Small intestine (tissue), 7 donors: Measurements from ENCODE around the gene CARS2. TPM values are rescaled to one million over a fixed set of nuclear protein-coding genes. Genes with fewer than 3 reads are reported as not detected.
"Not testable (repeated sequence)": the region's sequence is repeated elsewhere in the genome, so short reads cannot be mapped to it uniquely, and the experiment has no call there.

Experiments
- DNase-seq, 2 donors: peaks; one replicate each; pipeline versions ENCODE4 v3.0.0 to v3.0.0-alpha.2; 2013
- FAIRE-seq: peaks from 2 replicates; lab custom pipeline; 2012; peaks lifted over from hg19 to GRCh38; lab: Jason Lieb, UNC
- H3K27ac ChIP-seq, 3 donors: one replicate each; pipeline ENCODE4 v1.5.1; 2013; ENCODE audit warnings: low read length in 2 of 3, mild to moderate bottlenecking in 2 of 3, control low read depth in 1 of 3, inconsistent platforms in 1 of 3, low read depth in 1 of 3, moderate library complexity in 1 of 3
- H3K27me3 ChIP-seq, 3 donors: one replicate each; pipeline ENCODE4 v1.6.1; 2013; ENCODE audit warnings: low read length in 3 of 3, inconsistent platforms in 1 of 3; ENCODE audit not compliant: control insufficient read depth in 3 of 3, insufficient read depth in 3 of 3
- H3K36me3 ChIP-seq, 3 donors: one replicate each; pipeline ENCODE4 v1.6.1; 2013; ENCODE audit warnings: low read length in 3 of 3, inconsistent platforms in 1 of 3, low read depth in 1 of 3, mild to moderate bottlenecking in 1 of 3, moderate library complexity in 1 of 3; ENCODE audit not compliant: control insufficient read depth in 3 of 3, insufficient read depth in 2 of 3
- H3K4me1 ChIP-seq, 3 donors: one replicate each; pipeline ENCODE4 v1.6.1; 2013; ENCODE audit warnings: low read length in 2 of 3, inconsistent platforms in 1 of 3, low read depth in 1 of 3, mild to moderate bottlenecking in 1 of 3, moderate library complexity in 1 of 3; ENCODE audit not compliant: control insufficient read depth in 3 of 3, insufficient read depth in 2 of 3
- H3K4me3 ChIP-seq, 3 donors: one replicate each; pipeline ENCODE4 v1.5.1; 2013; ENCODE audit warnings: low read length in 3 of 3, control low read depth in 1 of 3, inconsistent platforms in 1 of 3, low read depth in 1 of 3, mild to moderate bottlenecking in 1 of 3, moderate library complexity in 1 of 3
- H3K9me3 ChIP-seq, 2 donors: one replicate each; pipeline ENCODE4 v1.6.1; 2013; ENCODE audit warnings: low read depth in 1 of 2, low read length in 1 of 2; ENCODE audit not compliant: control insufficient read depth in 2 of 2, insufficient read depth in 1 of 2
- WGBS, 3 donors: extraction: QIAGEN DNeasy Blood & Tissue Kit; methylation state at CpG; one replicate each; pipeline ENCODE4 v1.1.7; 2013; 5-methylcytosine and 5-hydroxymethylcytosine counted together
- polyA plus RNA-seq, 4 donors: library from polyadenylated mRNA; stranded (reverse) in 3 of 4; unstranded in 1 of 4; fragments of 200-250 nt in 3 of 4; fragments of 120-200 nt in 1 of 4; gene quantifications; one replicate each; pipeline versions ENCODE4 v1.2.1 to v1.2.3, GENCODE V29; 2013
- donor health status: healthy with polysubstance abuse.
- donor health status: control.
- donor health status: control.
- donor health status: Bipolar disorder and iron deficiency.
- donor health status: healthy.

CARS2 gene
- polyA plus RNA-seq, 4 donors: 69.7 to 107 (median 84.9) TPM

DNA sequence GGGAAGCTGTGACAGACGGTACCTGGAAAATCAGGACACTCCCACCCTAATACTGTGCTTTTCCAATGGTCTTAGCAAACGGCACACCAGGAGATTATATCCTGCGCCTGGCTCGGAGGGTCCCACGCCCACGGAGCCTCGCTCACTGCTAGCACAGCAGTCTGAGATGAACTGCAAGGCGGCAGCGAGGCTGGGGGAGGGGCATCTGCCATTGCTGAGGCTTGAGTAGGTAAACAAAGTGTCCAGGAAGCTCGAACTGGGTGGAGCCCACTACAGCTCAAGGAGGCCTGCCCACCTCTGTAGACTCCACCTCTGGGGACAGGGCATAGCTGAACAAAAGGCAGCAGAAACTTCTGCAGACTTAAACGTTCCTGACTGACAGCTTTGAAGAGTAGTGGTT lies 36.1 kb downstream of the CARS2 start:
- DNase-seq, H3K27ac ChIP-seq, H3K9me3 ChIP-seq, FAIRE-seq, H3K27me3 ChIP-seq, H3K4me3 ChIP-seq, H3K4me1 ChIP-seq: not testable (repeated sequence)
- peaks cover 2 to 37% (median 20%) of the 10 kb centered on the region in 3 donors for H3K36me3 ChIP-seq
- 95 to 97% (median 96%) methylated on average over 11 of the region's 11 CpGs for WGBS, 3 donors

DNA sequence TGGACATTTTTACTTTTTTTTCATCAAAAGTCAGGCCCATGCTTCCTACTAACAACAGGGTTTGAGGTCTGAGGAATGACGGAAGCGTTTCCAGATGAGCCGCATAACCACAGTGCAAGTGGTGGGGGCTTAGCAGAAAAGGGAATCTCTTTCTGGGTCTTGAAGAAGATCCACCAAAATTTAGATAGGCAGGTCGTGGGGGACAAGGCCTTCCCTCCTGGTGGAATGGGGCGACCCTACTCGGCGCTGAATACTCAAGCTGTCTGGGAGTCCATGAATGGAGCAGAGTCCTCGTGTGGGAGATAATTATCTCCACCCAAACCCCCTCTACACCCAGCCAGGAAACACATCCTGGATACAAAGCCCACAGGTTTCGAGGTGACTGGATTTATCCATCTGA lies 36.9 kb downstream of the CARS2 start:
- Histone ChIP-seq H3K4me1 (no peaks in the 10 kb centered on the region), H3K36me3 (peaks cover 2 to 44% (median 23%) of the 10 kb centered on the region in 3 donors), H3K9me3 (peaks cover 0 to 9% of the 10 kb centered on the region in 2 donors), H3K27me3 (no peaks in the 10 kb centered on the region), H3K4me3 (no peak overlapping the region), H3K27ac (no peak overlapping the region)
- WGBS, 3 donors: 91% methylated on average over 9 of the region's 9 CpGs
- no peak for FAIRE-seq
- no peak for DNase-seq

DNA sequence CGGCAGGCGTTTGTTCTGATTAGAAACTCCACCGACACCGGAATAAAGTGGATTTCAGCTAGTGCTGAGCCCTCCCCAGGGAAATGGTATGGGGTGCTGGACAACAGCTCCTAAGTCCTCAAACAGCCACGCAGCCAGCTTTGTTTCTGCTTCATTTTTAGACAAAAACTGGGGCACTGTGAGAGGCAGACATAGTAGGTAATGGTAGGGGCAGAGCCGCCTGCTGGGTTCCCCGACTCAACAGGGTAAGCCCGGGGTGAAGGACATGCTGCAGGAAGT lies 39.7 kb downstream of the CARS2 start:
- Histone ChIP-seq H3K27me3 (no peaks in the 10 kb centered on the region), H3K9me3 (peaks cover 0 to 23% of the 10 kb centered on the region in 2 donors), H3K4me3 (no peak overlapping the region), H3K36me3 (peaks cover 11 to 64% (median 33%) of the 10 kb centered on the region in 3 donors), H3K27ac (peak overlapping the region in 1 of 3 donors; percentile 33), H3K4me1 (no peaks in the 10 kb centered on the region)
- 84 to 94% (median 93%) methylated on average over 8 of the region's 8 CpGs for WGBS, 3 donors
- FAIRE-seq (no peak), DNase-seq (no peak)

DNA sequence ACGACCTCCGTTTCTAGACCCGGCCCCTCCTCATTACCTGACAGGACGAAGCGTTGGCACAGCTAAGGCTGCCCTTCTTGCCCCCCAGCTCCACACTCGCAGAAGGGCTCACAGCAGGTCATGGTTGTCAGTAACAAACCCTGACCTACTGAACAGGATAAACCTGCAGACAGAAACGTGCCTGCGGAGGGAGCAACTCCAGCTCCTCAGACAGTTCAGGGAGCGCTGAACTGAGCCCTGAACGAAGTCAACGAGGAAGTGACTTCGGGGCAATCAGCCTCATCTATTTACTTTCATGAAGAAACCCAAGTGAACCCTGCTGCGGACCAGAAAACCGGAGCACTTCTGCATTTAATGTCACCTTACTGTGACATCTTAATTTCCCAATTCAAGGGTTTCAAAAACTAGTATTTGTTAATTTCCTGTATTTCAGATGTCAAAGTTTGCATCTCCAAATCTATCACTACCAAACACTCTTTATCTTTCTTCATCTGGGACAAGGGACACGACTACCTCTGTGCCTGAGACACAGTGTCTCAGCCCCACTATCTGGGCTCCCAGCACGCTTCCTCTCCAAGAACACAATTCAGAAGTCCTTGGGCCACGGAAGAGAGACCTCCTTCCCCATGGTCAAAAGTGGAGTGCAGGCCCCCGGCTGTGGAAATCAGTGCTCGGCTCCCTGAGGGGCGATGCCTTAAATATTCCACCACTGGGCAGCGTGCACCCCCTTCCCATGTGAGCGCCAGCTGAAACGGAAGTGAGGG lies 40.2 kb downstream of the CARS2 start:
- Histone ChIP-seq H3K4me1 (no peaks in the 10 kb centered on the region), H3K4me3 (no peak overlapping the region), H3K27ac (peak overlapping the region in 1 of 3 donors; percentile 33), H3K36me3 (peaks cover 11 to 64% (median 35%) of the 10 kb centered on the region in 3 donors), H3K9me3 (peaks cover 0 to 24% of the 10 kb centered on the region in 2 donors), H3K27me3 (no peaks in the 10 kb centered on the region)
- 86 to 89% (median 87%) methylated on average over 23 of the region's 23 CpGs for WGBS, 3 donors
- no peak for FAIRE-seq
- DNase-seq: no peak

DNA sequence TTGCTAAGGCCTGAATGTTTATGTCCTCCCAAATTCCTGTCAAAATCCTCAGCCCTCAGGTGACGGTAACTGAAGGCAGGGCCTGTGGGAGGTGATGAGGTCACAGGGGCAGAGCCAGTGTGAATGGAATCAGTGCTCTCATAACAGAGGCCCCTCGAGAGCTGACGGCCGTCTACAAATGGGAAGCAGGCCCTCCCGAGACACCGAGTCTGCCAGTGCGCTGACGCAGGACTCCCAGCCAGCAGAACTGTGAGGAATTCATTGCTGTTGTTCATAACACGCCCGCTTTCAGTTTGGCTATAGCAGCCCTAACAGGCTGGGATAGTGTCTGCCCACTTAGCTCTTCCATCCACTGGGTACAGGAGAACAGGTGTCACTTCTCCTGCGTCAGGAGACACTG lies 41.2 kb downstream of the CARS2 start:
- 86 to 96% (median 92%) methylated on average over 11 of the region's 11 CpGs for WGBS, 3 donors
- Histone ChIP-seq H3K36me3 (peaks cover 11 to 58% (median 35%) of the 10 kb centered on the region in 3 donors), H3K4me3 (no peak overlapping the region), H3K4me1 (no peaks in the 10 kb centered on the region), H3K9me3 (peaks cover 0 to 23% of the 10 kb centered on the region in 2 donors), H3K27me3 (no peaks in the 10 kb centered on the region), H3K27ac (no peak overlapping the region)
- DNase-seq (no peak), FAIRE-seq (no peak)

DNA sequence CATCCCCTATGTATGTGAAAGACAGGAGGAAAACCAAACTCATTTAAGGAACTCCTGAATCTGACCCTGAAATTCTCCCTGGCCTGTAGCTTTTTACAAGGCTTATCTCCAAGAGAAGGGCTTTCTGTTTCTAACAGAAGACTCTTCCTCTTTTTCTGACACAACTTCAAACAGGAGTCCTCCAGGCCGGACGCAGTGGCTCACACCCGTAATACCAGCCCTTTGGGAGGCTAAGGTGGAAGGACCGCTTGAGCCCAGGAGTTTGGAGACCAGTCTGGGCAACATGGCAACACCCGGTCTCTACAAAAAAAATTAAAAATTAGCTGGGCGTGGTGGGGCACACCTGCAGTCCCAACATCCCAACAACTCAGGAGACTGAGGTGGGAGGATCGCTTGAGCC lies 41.9 kb downstream of the CARS2 start:
- no peaks in the 10 kb centered on the region for H3K4me1 ChIP-seq
- H3K9me3 ChIP-seq: peaks cover 0 to 22% of the 10 kb centered on the region in 2 donors
- FAIRE-seq (no peak), DNase-seq (no peak)
- H3K27ac ChIP-seq: peak overlapping the region in 1 of 3 donors; percentile 30
- 93 to 98% (median 95%) methylated on average over 7 of the region's 7 CpGs for WGBS, 3 donors
- no peaks in the 10 kb centered on the region for H3K27me3 ChIP-seq
- H3K4me3 ChIP-seq: no peak overlapping the region
- peaks cover 11 to 54% (median 33%) of the 10 kb centered on the region in 3 donors for H3K36me3 ChIP-seq

DNA sequence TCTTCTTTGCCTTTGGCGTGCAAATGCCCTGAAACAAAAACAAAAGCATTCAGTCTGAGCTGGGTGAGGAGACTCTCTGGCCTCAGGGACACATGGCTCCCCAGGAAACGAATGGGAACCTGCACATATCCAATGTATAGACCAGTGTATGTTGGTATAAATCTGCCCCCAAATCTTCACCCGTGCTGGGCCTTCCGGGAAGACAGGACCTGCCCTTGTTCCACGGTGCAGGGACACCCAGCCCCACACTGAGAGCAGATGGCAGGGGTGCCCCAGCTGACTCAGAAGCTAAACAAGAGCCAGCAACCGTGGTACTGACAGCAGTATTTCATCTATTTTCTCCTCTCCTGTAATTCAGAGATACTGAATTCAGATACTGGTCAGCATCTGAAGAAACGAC lies 42.4 kb downstream of the CARS2 start:
- H3K9me3 ChIP-seq: peaks cover 0 to 23% of the 10 kb centered on the region in 2 donors
- no peaks in the 10 kb centered on the region for H3K4me1 ChIP-seq
- 79 to 83% (median 82%) methylated on average over 7 of the region's 7 CpGs for WGBS, 3 donors
- H3K27me3 ChIP-seq: no peaks in the 10 kb centered on the region
- H3K4me3 ChIP-seq: no peak overlapping the region
- H3K36me3 ChIP-seq: peaks cover 11 to 51% (median 32%) of the 10 kb centered on the region in 3 donors
- DNase-seq: no peak
- H3K27ac ChIP-seq: no peak overlapping the region
- no peak for FAIRE-seq

DNA sequence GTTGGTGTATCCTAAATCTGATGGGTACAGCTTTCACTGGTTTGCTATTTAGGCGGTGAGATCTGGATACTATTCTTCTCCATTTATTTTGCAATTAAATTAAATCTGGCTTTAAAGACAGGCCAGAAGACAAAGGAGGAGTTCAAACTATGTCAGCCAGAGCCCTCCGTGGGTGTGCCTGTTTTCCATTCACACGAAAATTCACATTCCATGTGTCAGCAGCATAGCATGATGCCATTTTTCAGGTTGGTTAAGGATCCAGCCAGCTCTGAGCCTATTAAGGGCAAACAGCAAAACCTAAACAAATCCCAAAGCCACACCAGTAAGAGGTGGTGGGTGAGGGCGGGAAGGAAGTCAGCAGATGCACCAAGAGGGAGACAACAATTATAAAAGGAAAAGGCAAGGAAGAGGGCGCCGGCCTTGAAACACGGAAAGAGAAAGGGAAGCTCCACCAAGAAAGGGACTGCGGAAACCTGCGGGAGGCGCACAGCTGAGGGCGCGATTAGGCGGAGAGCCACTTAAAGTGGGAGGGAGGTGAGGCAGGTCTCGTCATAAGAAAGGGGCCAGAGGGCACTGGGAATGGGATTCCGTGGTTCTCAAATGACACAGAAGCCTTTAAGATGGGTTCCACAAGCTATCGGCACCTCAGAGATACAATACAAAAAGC lies 43.0 kb downstream of the CARS2 start:
- 96 to 99% (median 96%) methylated on average over 16 of the region's 16 CpGs for WGBS, 3 donors
- Histone ChIP-seq H3K9me3 (peaks cover 0 to 23% of the 10 kb centered on the region in 2 donors), H3K27me3 (no peaks in the 10 kb centered on the region), H3K27ac (no peak overlapping the region), H3K4me3 (no peak overlapping the region), H3K4me1 (no peaks in the 10 kb centered on the region), H3K36me3 (peaks cover 11 to 47% (median 31%) of the 10 kb centered on the region in 3 donors)
- FAIRE-seq (no peak), DNase-seq (no peak)
